K562 (cell line): ENCODE results near the gene STK33. TPM values are rescaled to one million over a fixed set of nuclear protein-coding genes. Genes with fewer than 3 reads are reported as not detected.

Experiments
- ATAC-seq: fragments of 200-7000 bp; cut with Tn5 transposase; 3 replicates; pipeline ENCODE4 v1.9.1; 2020; ENCODE audit warnings: moderate library complexity
- BruUV-seq: library from RNA; stranded (reverse); fragments of 400-500 nt; replicated peaks from 2 replicates; lab custom pipeline; 2021; lab: Mats Ljungman, UMichigan
- CTCF ChIA-PET: fragments of 300-600 bp; formaldehyde crosslinking; extraction: SDS; loops from one replicate; lab custom pipeline; 2021; ENCODE audit warnings: low intra/inter-chr PET ratio; lab: Yijun Ruan, JAX
- POLR2A ChIA-PET: fragments of 300-600, 350-650 bp; sonication (Branson Sonifier 250); formaldehyde crosslinking; extraction: SDS; loops from one replicate; lab custom pipeline; 2021; ENCODE audit warnings: antibody characterized with exemption, inconsistent platforms; lab: Yijun Ruan, JAX
- DNase-seq, 4 experiments: peaks; one replicate each; pipeline versions ENCODE4 v3.0.0 to v3.0.0-alpha.2; 2011 to 2018; ENCODE audit warnings: low spot score in 3 of 4, mixed read lengths in 3 of 4; ENCODE audit errors: extremely low read depth in 1 of 4
- FAIRE-seq: peaks from 2 replicates; lab custom pipeline; 2011; peaks lifted over from hg19 to GRCh38; lab: Jason Lieb, UNC
- H2AFZ ChIP-seq: 2 replicates; pipeline ENCODE4 v1.6.0; 2011; ENCODE audit warnings: low read depth, low read length, control low read depth, inconsistent platforms
- H3K27ac ChIP-seq: fragments of 200-600 bp; 3 replicates; pipeline ENCODE4 v1.8.0; 2011; ENCODE audit warnings: low read depth, mild to moderate bottlenecking, control low read depth, inconsistent platforms, low read length, moderate library complexity, mixed read lengths; ENCODE audit errors: extremely low read depth
- H3K27me3 ChIP-seq, 2 experiments: fragments of 300-600 bp in 1 of 2; 2 replicates in 1 of 2; 3 replicates in 1 of 2; pipeline versions ENCODE4 v1.6.0 to v1.8.0; 2011; ENCODE audit warnings: inconsistent platforms in 2 of 2, low read length in 2 of 2, mild to moderate bottlenecking in 1 of 2, mixed read lengths in 1 of 2, moderate library complexity in 1 of 2; ENCODE audit not compliant: control insufficient read depth in 2 of 2, insufficient read depth in 2 of 2
- H3K36me3 ChIP-seq: fragments of 300-600 bp; 3 replicates; pipeline ENCODE4 v1.8.0; 2011; ENCODE audit warnings: mild to moderate bottlenecking, low read length, inconsistent platforms; ENCODE audit not compliant: control insufficient read depth, insufficient read depth
- H3K4me1 ChIP-seq, 2 experiments: fragments of 200-600 bp in 1 of 2; replicated peaks in 1 of 2; 2 replicates in 1 of 2; 3 replicates in 1 of 2; pipeline versions ENCODE4 v1.5.1 to v1.8.0; 2011; ENCODE audit warnings: inconsistent platforms in 2 of 2, low read length in 2 of 2, mild to moderate bottlenecking in 1 of 2, mixed read lengths in 1 of 2, moderate library complexity in 1 of 2; ENCODE audit not compliant: control insufficient read depth in 2 of 2, insufficient read depth in 2 of 2
- H3K4me2 ChIP-seq: 2 replicates; pipeline ENCODE4 v1.6.1; 2011; ENCODE audit warnings: low read length, control low read depth, inconsistent platforms, mixed read lengths; ENCODE audit not compliant: insufficient read depth
- H3K4me3 ChIP-seq: fragments of 200-600 bp; sonication (generic), shearing (Covaris generic); 2 replicates; pipeline ENCODE4 v1.5.1; 2016; ENCODE audit warnings: control low read depth, inconsistent platforms
- H3K79me2 ChIP-seq: fragments of 200-600 bp; 3 replicates; pipeline ENCODE4 v1.8.0; 2011; ENCODE audit warnings: low read length, inconsistent platforms; ENCODE audit not compliant: control insufficient read depth, insufficient read depth
- H3K9ac ChIP-seq, 2 experiments: 2 replicates each; pipeline versions ENCODE4 v1.6.0 to v1.6.1; 2011; ENCODE audit warnings: low read depth in 2 of 2, low read length in 2 of 2, control low read depth in 1 of 2, inconsistent platforms in 1 of 2, mild to moderate bottlenecking in 1 of 2, mixed read lengths in 1 of 2; ENCODE audit not compliant: insufficient read depth in 1 of 2
- H3K9me1 ChIP-seq: one replicate; pipeline ENCODE4 v1.6.0; 2011; ENCODE audit warnings: inconsistent platforms, mild to moderate bottlenecking, low read length, moderate library complexity; ENCODE audit not compliant: control insufficient read depth, insufficient read depth
- H3K9me3 ChIP-seq: replicated peaks from 2 replicates; pipeline ENCODE4 v1.5.1; 2011; ENCODE audit warnings: low read depth, low read length, inconsistent platforms; ENCODE audit not compliant: control insufficient read depth, insufficient read depth
- H4K20me1 ChIP-seq: replicated peaks from 2 replicates; pipeline ENCODE4 v1.6.1; 2011; ENCODE audit warnings: low read length, inconsistent platforms, mixed read lengths; ENCODE audit not compliant: control insufficient read depth, insufficient read depth
- ETS2 ChIP-seq: IDR thresholded peaks from 2 replicates; pipeline ENCODE4 v1.6.1; 2016; ENCODE audit warnings: borderline replicate concordance, missing genetic modification characterization, mild to moderate bottlenecking, moderate library complexity, missing compliant biosample characterization; ENCODE audit not compliant: poor library complexity, severe bottlenecking
- FOXA3 ChIP-seq, 2 experiments: fragments of 450-650 bp in 1 of 2; sonication (generic) in 1 of 2; formaldehyde crosslinking; IDR thresholded peaks in 1 of 2; conservative IDR thresholded peaks in 1 of 2; 2 replicates each; pipeline versions ENCODE4 v1.4.0 to v1.8.0; 2020 to 2022; ENCODE audit warnings: mild to moderate bottlenecking in 2 of 2, missing genetic modification reagents in 1 of 2
- HDAC3 ChIP-seq: fragments of 450-650 bp; IDR thresholded peaks from 2 replicates; pipeline ENCODE4 v1.6.1; 2018; ENCODE audit warnings: borderline replicate concordance, mild to moderate bottlenecking, moderate library complexity; ENCODE audit not compliant: partially characterized antibody
- HDGF ChIP-seq: fragments of 450-650 bp; IDR thresholded peaks from 2 replicates; pipeline ENCODE4 v1.6.1; 2016
- HNRNPUL1 ChIP-seq: fragments of 200-400 bp; formaldehyde crosslinking; IDR thresholded peaks from 2 replicates; pipeline ENCODE4 v1.6.1; 2017; ENCODE audit warnings: low read length
- MECOM ChIP-seq: fragments of 250-450 bp; sonication (Bioruptor Pico); IDR thresholded peaks from 2 replicates; pipeline ENCODE4 v1.8.0; 2022; ENCODE audit warnings: inconsistent platforms
- NFYB ChIP-seq: IDR thresholded peaks from 2 replicates; pipeline ENCODE4 v1.6.1; 2011; ENCODE audit warnings: mild to moderate bottlenecking, moderate library complexity; ENCODE audit not compliant: insufficient read length; ENCODE audit errors: extremely low read depth
- NONO ChIP-seq, 2 experiments: fragments of 200-400 bp in 1 of 2; fragments of 450-650 bp in 1 of 2; formaldehyde crosslinking in 1 of 2; IDR thresholded peaks; 2 replicates each; pipeline ENCODE4 v1.6.1; 2017; ENCODE audit warnings: low read depth in 2 of 2, mild to moderate bottlenecking in 2 of 2, moderate library complexity in 2 of 2, low read length in 1 of 2
- POLR2A ChIP-seq: fragments of 450-650 bp; conservative IDR thresholded peaks from 2 replicates; pipeline ENCODE4 v1.6.1; 2016
- PTTG1 ChIP-seq: fragments of 450-650 bp; IDR thresholded peaks from 2 replicates; pipeline ENCODE4 v1.6.1; 2016; ENCODE audit warnings: low read depth, mild to moderate bottlenecking, missing genetic modification characterization, missing compliant biosample characterization
- SAP30 ChIP-seq: fragments of 200-600 bp; sonication (generic); IDR thresholded peaks from 2 replicates; pipeline ENCODE4 v1.6.1; 2012; ENCODE audit warnings: borderline replicate concordance, low read depth, mild to moderate bottlenecking, moderate library complexity, low read length, control low read depth, inconsistent platforms; ENCODE audit not compliant: insufficient read depth, poor library complexity, severe bottlenecking
- TAF1 ChIP-seq: IDR thresholded peaks from 2 replicates; pipeline ENCODE4 v1.6.1; 2011; ENCODE audit warnings: mild to moderate bottlenecking, low read length, moderate library complexity; ENCODE audit not compliant: insufficient read depth, control insufficient read depth, severe bottlenecking; ENCODE audit errors: extremely low read depth
- UBTF ChIP-seq, 2 experiments: IDR thresholded peaks; 2 replicates each; pipeline ENCODE4 v1.6.1; 2012; ENCODE audit warnings: improper control_type of control experiment in 2 of 2, low read depth in 2 of 2, low read length in 2 of 2, borderline replicate concordance in 1 of 2
- ZMIZ1 ChIP-seq, 2 experiments: fragments of 150-350 bp in 1 of 2; IDR thresholded peaks; 2 replicates each; pipeline ENCODE4 v1.6.1; 2012 to 2016; ENCODE audit warnings: low read depth in 2 of 2, low read length in 2 of 2, mild to moderate bottlenecking in 1 of 2, moderate library complexity in 1 of 2
- ZNF444 ChIP-seq: fragments of 250-450 bp; sonication (Bioruptor Pico); IDR thresholded peaks from 2 replicates; pipeline ENCODE4 v1.4.0; 2020; ENCODE audit warnings: mild to moderate bottlenecking, moderate library complexity
- ZNF507 ChIP-seq: conservative IDR thresholded peaks from 2 replicates; pipeline ENCODE4 v1.6.1; 2017; ENCODE audit warnings: missing genetic modification characterization, missing compliant biosample characterization
- WGBS: fragments of 100-300 bp; shearing (Covaris generic); methylation state at CpG from one replicate; pipeline ENCODE4 v1.1.6; 2016; ENCODE audit warnings: low coverage, mixed read lengths; ENCODE audit not compliant: insufficient coverage; ENCODE audit errors: missing lambda C conversion rate; 5-methylcytosine and 5-hydroxymethylcytosine counted together
- in situ Hi-C: fragments of 300-500 bp; cut with MboI; formaldehyde crosslinking; loops from 4 replicates; pipeline ENCODE4 v1.15.0; 2018; ENCODE audit warnings: inconsistent platforms, mixed read lengths
- intact Hi-C: fragments of 100-400 bp; cut with micrococcal nuclease; formaldehyde crosslinking; loops from 2 replicates; pipeline ENCODE4 v1.14.2; 2022
- polyA plus RNA-seq, 8 experiments: library from polyadenylated mRNA; depleted of rRNA in 4 of 8; stranded (reverse) in 5 of 8; unstranded in 3 of 8; fragments of >200 nt; fragmentation: Nextera tagmentation in 2 of 8; fragmentation: Illumina TruSeq in 1 of 8; extraction: Ambion mirVana in 2 of 8; extraction: Trizol in 1 of 8; gene quantifications; 2 replicates each; pipeline versions ENCODE4 v1.2.1 to v1.2.3, GENCODE V29; 2011 to 2014; ENCODE audit warnings: inconsistent platforms in 1 of 8, missing spikeins in 1 of 8
- total RNA-seq, 7 experiments: library from RNA; depleted of rRNA in 6 of 7; stranded (reverse); fragments of >200 nt in 6 of 7; fragmentation: Illumina TruSeq in 2 of 7; extraction: Trizol in 2 of 7; gene quantifications; 2 replicates each; pipeline versions ENCODE4 v1.2.1 to v1.2.3, GENCODE V29; 2011 to 2021; ENCODE audit warnings: low replicate concordance in 1 of 7

Gene STK33
- total and polyA plus RNA-seq, 9 of the 15 experiments (the other 6 are each of a cell fraction or from before 2014, with no cell fraction given) = not detected

- Histone ChIP-seq H3K27me3 (no peaks in the 10 kb centered on the region; a peak in 1 of 5 replicates), H4K20me1 (no peaks in the 10 kb centered on the region), H3K9me1 (no peaks in the 10 kb centered on the region), H3K4me2 (no peak overlapping the region), H3K79me2 (no peaks in the 10 kb centered on the region), H2AFZ (no peak overlapping the region), H3K9me3 (no peaks in the 10 kb centered on the region), H3K4me3 (no peak overlapping the region), H3K4me1 (no peaks in the 10 kb centered on the region), H3K36me3 (no peaks in the 10 kb centered on the region), H3K27ac (no peak overlapping the region), H3K9ac (no peak overlapping the region)
- DNase-seq (no peak), FAIRE-seq (no peak), ATAC-seq (no peak)
- CTCF ChIA-PET = no interaction called here
- intact Hi-C loops (no loop called here), in situ Hi-C loops (no loop called here)
- POLR2A ChIA-PET = interaction anchor here (0.6 kb wide), 1 partner anchor 485 kb away, joined by 3 read pairs; no protein-coding TSS in a partner anchor
- TF ChIP-seq HNRNPUL1 (no peak), PTTG1 (tag) (no peak), MECOM (CRISPR knock-in tag) (no peak), UBTF (IDR thresholded peaks at IDR 0.05; ENCODE audit: borderline replicate concordance in 1 of 2, low read depth in 2 of 2, low read length in 2 of 2) (no peak), POLR2A (no peak), HDGF (no peak), HDAC3 (no peak), ETS2 (tag) (no peak), TAF1 (no peak), FOXA3 (CRISPR knock-in tag; conservative IDR thresholded peaks at IDR 0.05 in 1 of 2, IDR thresholded peaks at IDR 0.05 in 1 of 2) (no peak), ZNF507 (tag) (no peak), NFYB (no peak), NONO (IDR thresholded peaks at IDR 0.05; ENCODE audit: low read depth in 2 of 2, low read length in 1 of 2) (no peak), ZNF444 (CRISPR knock-in tag) (no peak), ZMIZ1 (IDR thresholded peaks at IDR 0.05; ENCODE audit: low read depth in 2 of 2, low read length in 2 of 2) (no peak), SAP30 (no peak)
- WGBS = 0% methylated on average over 1 of the region's 1 CpG
- no TSS peak for BruUV-seq
Observed at GRCh38 chr11:8584082-8584481, 9.9 kb downstream of the STK33 start.
